Esophagus squamous epithelium (tissue), 4 donors: ENCODE measurements around the gene LTBP3.

Source experiments
- CTCF ChIP-seq, 6 experiments: fragments of 450-650 bp in 4 of 6; fragments of 200-600 bp in 2 of 6; sonication (generic) in 2 of 6; IDR thresholded peaks; one replicate each; pipeline ENCODE4 v1.5.1; 2016 to 2019; ENCODE audit warnings: antibody characterized with exemption in 6 of 6, mild to moderate bottlenecking in 4 of 6, moderate library complexity in 4 of 6
- POLR2A ChIP-seq, 4 donors: fragments of 450-650 bp; IDR thresholded peaks; one replicate each; pipeline ENCODE4 v1.6.1; 2017; ENCODE audit warnings: antibody characterized with exemption in 4 of 4, mild to moderate bottlenecking in 4 of 4, moderate library complexity in 3 of 4

DNA sequence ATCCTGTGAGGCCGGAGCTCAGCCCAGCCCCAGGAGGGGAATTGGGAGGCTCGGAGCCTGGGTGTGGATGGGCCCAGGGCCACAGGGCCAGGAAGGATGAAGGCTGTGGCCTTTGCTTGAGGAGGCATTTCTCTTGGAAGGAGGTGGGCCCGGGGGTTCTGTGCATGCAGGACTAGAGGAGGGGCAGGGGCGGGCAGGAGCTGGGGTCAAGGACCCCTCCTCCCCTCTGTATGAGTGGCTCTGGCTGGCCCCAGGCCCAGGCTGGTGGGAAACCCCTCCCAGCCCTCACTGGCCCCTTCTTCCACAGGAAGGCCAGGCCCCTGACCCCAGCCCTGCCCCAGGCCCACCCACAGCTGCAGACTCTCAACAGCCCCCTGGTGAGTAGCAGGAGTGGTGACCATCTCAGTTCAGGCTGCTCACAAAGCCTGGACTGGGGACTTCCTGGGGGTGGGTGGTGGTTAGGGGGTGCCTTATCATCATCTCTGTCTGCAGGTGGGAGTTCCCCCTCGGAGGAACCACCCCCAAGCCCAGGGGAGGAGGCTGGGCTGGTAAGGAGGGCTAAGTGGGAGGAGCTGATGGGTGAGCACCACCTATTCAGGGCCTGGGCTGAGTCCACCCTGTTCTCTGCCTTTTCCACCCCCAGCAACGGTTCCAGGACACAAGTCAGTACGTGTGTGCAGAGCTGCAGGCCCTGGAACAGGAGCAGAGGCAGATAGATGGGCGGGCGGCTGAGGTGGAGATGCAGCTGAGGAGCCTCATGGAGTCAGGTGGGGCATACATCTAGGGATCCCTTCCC lies 31.5 kb upstream of the LTBP3 start:
- TF ChIP-seq CTCF (IDR thresholded peaks at IDR 0.05) (no peak), POLR2A (IDR thresholded peaks at IDR 0.05) (no peak)
